B cell (primary cell): Measurements from ENCODE around the gene FASTK. TPM values are rescaled to one million over a fixed set of nuclear protein-coding genes. Genes with fewer than 3 reads are reported as not detected.

Source experiments
- ATAC-seq: fragments of 200-7000 bp; cut with Tn5 transposase; one replicate; pipeline ENCODE4 v1.10.0; 2021; ENCODE audit warnings: low read depth, mild to moderate bottlenecking, moderate number of reproducible peaks, moderate library complexity
- CTCF ChIA-PET: fragments of 350-600 bp; sonication (Branson Sonifier 250); formaldehyde crosslinking; loops from one replicate; lab custom pipeline; 2021; ENCODE audit warnings: antibody characterized with exemption, inconsistent platforms; lab: Charles Lee
- POLR2A ChIA-PET: fragments of 350-600 bp; sonication (Branson Sonifier 250); formaldehyde crosslinking; loops from one replicate; lab custom pipeline; 2021; ENCODE audit warnings: antibody characterized with exemption; lab: Charles Lee
- DNase-seq: peaks from one replicate; pipeline ENCODE4 v3.0.0; 2013
- H2AFZ ChIP-seq: 2 replicates; pipeline ENCODE4 v1.6.1; 2012; ENCODE audit warnings: mild to moderate bottlenecking, low read depth, low read length; ENCODE audit not compliant: insufficient read depth, poor library complexity, severe bottlenecking
- H3K27ac ChIP-seq, 2 donors: 1 replicate in 1 of 2; 2 replicates in 1 of 2; pipeline ENCODE4 v1.5.1; 2012 to 2013; ENCODE audit warnings: low read length in 2 of 2, mild to moderate bottlenecking in 2 of 2, moderate library complexity in 1 of 2
- H3K27me3 ChIP-seq, 4 experiments: fragments of 200-600 bp in 1 of 4; sonication (generic) in 1 of 4; replicated peaks in 1 of 4; 1 replicate in 2 of 4; 2 replicates in 2 of 4; pipeline versions ENCODE4 v1.6.1 to v1.7.0; 2013 to 2016; ENCODE audit warnings: low read length in 3 of 4, mild to moderate bottlenecking in 2 of 4, mixed read lengths in 1 of 4, moderate library complexity in 1 of 4; ENCODE audit not compliant: insufficient read depth in 4 of 4, control insufficient read depth in 3 of 4; ENCODE audit errors: control extremely low read depth in 1 of 4
- H3K36me3 ChIP-seq, 2 experiments: replicated peaks in 1 of 2; 1 replicate in 1 of 2; 2 replicates in 1 of 2; pipeline versions ENCODE4 v1.6.1 to v1.7.1; 2013; ENCODE audit warnings: low read length in 1 of 2; ENCODE audit not compliant: insufficient read depth in 2 of 2, control insufficient read depth in 1 of 2; ENCODE audit errors: control extremely low read depth in 1 of 2, extremely low read depth in 1 of 2
- H3K4me1 ChIP-seq, 2 donors: fragments of 200-600 bp in 1 of 2; sonication (generic) in 1 of 2; 1 replicate in 1 of 2; 2 replicates in 1 of 2; pipeline versions ENCODE4 v1.5.1 to v1.6.1; 2013 to 2017; ENCODE audit warnings: low read length in 2 of 2; ENCODE audit not compliant: control insufficient read depth in 2 of 2, insufficient read depth in 2 of 2
- H3K4me2 ChIP-seq: replicated peaks from 2 replicates; pipeline ENCODE3; 2012; ENCODE audit warnings: mild to moderate bottlenecking, low read depth, low read length; ENCODE audit not compliant: poor library complexity, severe bottlenecking
- H3K4me3 ChIP-seq, 5 experiments: fragments of 200-600 bp in 1 of 5; sonication (generic) in 1 of 5; 1 replicate in 3 of 5; 2 replicates in 2 of 5; pipeline versions ENCODE4 v1.5.1 to v1.7.0; 2011 to 2016; ENCODE audit warnings: low read length in 4 of 5, mild to moderate bottlenecking in 4 of 5, low read depth in 2 of 5, control low read depth in 1 of 5, moderate library complexity in 1 of 5; ENCODE audit not compliant: insufficient read depth in 1 of 5; ENCODE audit errors: control extremely low read depth in 1 of 5, extremely low read depth in 1 of 5
- H3K79me2 ChIP-seq: fragments of 200-600 bp; sonication (generic); one replicate; pipeline ENCODE4 v1.6.0; 2016; ENCODE audit warnings: low read length; ENCODE audit not compliant: control insufficient read depth, insufficient read depth
- H3K9ac ChIP-seq: fragments of 200-600 bp; sonication (generic); 2 replicates; pipeline ENCODE4 v1.6.1; 2017; ENCODE audit warnings: mild to moderate bottlenecking, low read length, moderate library complexity
- H3K9me3 ChIP-seq, 3 donors: one replicate each; pipeline versions ENCODE4 v1.6.1 to v1.7.1; 2013; ENCODE audit warnings: low read length in 2 of 3; ENCODE audit not compliant: control insufficient read depth in 2 of 3, insufficient read depth in 1 of 3; ENCODE audit errors: control extremely low read depth in 1 of 3
- H4K20me1 ChIP-seq: 2 replicates; pipeline ENCODE4 v1.6.0; 2012; ENCODE audit warnings: mild to moderate bottlenecking, low read length; ENCODE audit not compliant: insufficient read depth, control insufficient read depth, poor library complexity, severe bottlenecking
- H3K27ac Mint-ChIP-seq: one replicate; pipeline ENCODE4 v1.8.0; 2021; ENCODE audit warnings: mixed read lengths
- H3K27me3 Mint-ChIP-seq: one replicate; pipeline ENCODE4 v1.8.0; 2021; ENCODE audit warnings: mixed read lengths
- H3K4me1 Mint-ChIP-seq: one replicate; pipeline ENCODE4 v1.8.0; 2021; ENCODE audit warnings: mixed read lengths
- H3K4me3 Mint-ChIP-seq: one replicate; pipeline ENCODE4 v1.8.0; 2021; ENCODE audit warnings: mixed read lengths
- H3K9me3 Mint-ChIP-seq: one replicate; pipeline ENCODE4 v1.8.0; 2022; ENCODE audit warnings: mixed read lengths; ENCODE audit not compliant: insufficient read depth
- EZH2 ChIP-seq: IDR thresholded peaks from 2 replicates; pipeline ENCODE4 v1.6.1; 2012; ENCODE audit warnings: borderline replicate concordance, low read depth, mild to moderate bottlenecking, moderate library complexity, low read length; ENCODE audit not compliant: insufficient read depth, poor library complexity, severe bottlenecking
- WGBS: methylation state at CpG from one replicate; pipeline ENCODE4 v1.1.5; 2013; ENCODE audit warnings: missing lambda C conversion rate; ENCODE audit not compliant: insufficient coverage; 5-methylcytosine and 5-hydroxymethylcytosine counted together
- intact Hi-C: fragments of 100-400 bp; cut with micrococcal nuclease; formaldehyde crosslinking; loops from one replicate; pipeline ENCODE4 v1.10.0; 2022
- polyA plus RNA-seq: library from polyadenylated mRNA; depleted of rRNA; stranded (reverse); fragments of >200 nt; gene quantifications from 2 replicates; pipeline ENCODE4 v1.2.3, GENCODE V29; 2012
- total RNA-seq, 2 donors: library from RNA; stranded (reverse); fragments of 120-200 nt in 1 of 2; gene quantifications; 1 replicate in 1 of 2; 2 replicates in 1 of 2; pipeline versions ENCODE4 v1.2.3 to v1.2.4, GENCODE V29; 2013 to 2022
- TF ChIP-seq, protein P1 (sequence below): fragments of 200-600 bp; IDR thresholded peaks from one replicate; pipeline ENCODE4 v1.8.0; 2022; ENCODE audit warnings: antibody characterized with exemption, mild to moderate bottlenecking

Gene FASTK
- total and polyA plus RNA-seq, 2 donors (not counting 1 experiment from before 2014, with no cell fraction given) = 120 to 258 TPM

GRCh38 chr7:151053751-151054150 is 26.9 kb downstream of the FASTK start:
- Histone ChIP-seq H3K4me2 (no peak overlapping the region), H4K20me1 (no peaks in the 10 kb centered on the region), H3K9ac (no peak overlapping the region), H2AFZ (no peak overlapping the region), H3K36me3 (no peaks in the 10 kb centered on the region), H3K4me1 (peaks cover 13 to 18% of the 10 kb centered on the region in 2 donors), H3K27me3 (peaks cover 0 to 13% (median 3%) of the 10 kb centered on the region in 4 experiments), H3K27ac (no peak overlapping the region), H3K4me3 (no peak overlapping the region), H3K9me3 (no peaks in the 10 kb centered on the region), H3K79me2 (peaks cover 6% of the 10 kb centered on the region)
- TF ChIP-seq, protein P1, sequence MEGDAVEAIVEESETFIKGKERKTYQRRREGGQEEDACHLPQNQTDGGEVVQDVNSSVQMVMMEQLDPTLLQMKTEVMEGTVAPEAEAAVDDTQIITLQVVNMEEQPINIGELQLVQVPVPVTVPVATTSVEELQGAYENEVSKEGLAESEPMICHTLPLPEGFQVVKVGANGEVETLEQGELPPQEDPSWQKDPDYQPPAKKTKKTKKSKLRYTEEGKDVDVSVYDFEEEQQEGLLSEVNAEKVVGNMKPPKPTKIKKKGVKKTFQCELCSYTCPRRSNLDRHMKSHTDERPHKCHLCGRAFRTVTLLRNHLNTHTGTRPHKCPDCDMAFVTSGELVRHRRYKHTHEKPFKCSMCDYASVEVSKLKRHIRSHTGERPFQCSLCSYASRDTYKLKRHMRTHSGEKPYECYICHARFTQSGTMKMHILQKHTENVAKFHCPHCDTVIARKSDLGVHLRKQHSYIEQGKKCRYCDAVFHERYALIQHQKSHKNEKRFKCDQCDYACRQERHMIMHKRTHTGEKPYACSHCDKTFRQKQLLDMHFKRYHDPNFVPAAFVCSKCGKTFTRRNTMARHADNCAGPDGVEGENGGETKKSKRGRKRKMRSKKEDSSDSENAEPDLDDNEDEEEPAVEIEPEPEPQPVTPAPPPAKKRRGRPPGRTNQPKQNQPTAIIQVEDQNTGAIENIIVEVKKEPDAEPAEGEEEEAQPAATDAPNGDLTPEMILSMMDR = no peak
- no peak for TF ChIP-seq EZH2
- intact Hi-C loops = no loop called here
- CTCF ChIA-PET = no interaction called here
- Mint-ChIP-seq H3K27ac (no peak overlapping the region), H3K9me3 (no peaks in the 10 kb centered on the region), H3K27me3 (peaks cover 6% of the 10 kb centered on the region), H3K4me1 (peaks cover 19% of the 10 kb centered on the region), H3K4me3 (no peak overlapping the region)
- WGBS = 95% methylated on average over 6 of the region's 8 CpGs
- POLR2A ChIA-PET = no interaction called here
- ATAC-seq (no peak), DNase-seq (no peak)

DNA sequence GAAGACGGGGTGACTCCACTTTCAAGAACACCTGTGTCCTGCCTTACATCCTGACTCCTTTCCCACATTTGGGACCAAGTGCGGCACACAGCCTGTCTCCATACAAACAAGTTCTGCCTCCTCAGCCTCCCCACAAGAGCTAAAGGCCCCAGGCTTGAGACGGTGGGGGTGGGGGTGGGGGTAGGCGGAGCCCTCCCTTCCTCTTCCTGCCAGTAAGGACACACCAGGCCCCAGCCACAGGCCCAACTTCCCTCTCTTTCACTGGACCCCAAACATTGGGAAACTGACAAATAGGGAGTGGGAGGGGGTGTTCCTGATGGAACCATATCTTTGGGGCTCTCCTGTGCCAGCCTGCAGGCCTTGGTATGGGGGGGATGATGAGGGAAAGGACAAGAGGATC is 27.5 kb downstream of the FASTK start:
- POLR2A ChIA-PET = interaction anchor here (0.6 kb wide), 1 partner anchor 22 kb away, joined by 3 read pairs; no protein-coding TSS in a partner anchor
- ATAC-seq = no peak
- no peaks in the 10 kb centered on the region for H4K20me1 ChIP-seq
- no peak overlapping the region for H3K27ac ChIP-seq
- H3K9me3 ChIP-seq = no peaks in the 10 kb centered on the region
- no peak overlapping the region for H3K4me3 ChIP-seq
- intact Hi-C loops = no loop called here
- H3K36me3 ChIP-seq = no peaks in the 10 kb centered on the region
- no peak overlapping the region for H3K4me2 ChIP-seq
- H3K4me3 Mint-ChIP-seq = no peak overlapping the region
- no peak for DNase-seq
- H3K79me2 ChIP-seq = peaks cover 6% of the 10 kb centered on the region
- H3K9me3 Mint-ChIP-seq = no peaks in the 10 kb centered on the region
- TF ChIP-seq, protein P1 = no peak
- no peak for TF ChIP-seq EZH2
- no peak overlapping the region for H3K9ac ChIP-seq
- CTCF ChIA-PET = interaction anchor here (0.8 to 1.3 kb wide), 2 partner anchors 25 to 32 kb away, joined by 3 read pairs; partner anchors contain the start of gene ABCB8
- peaks cover 16% of the 10 kb centered on the region for H3K4me1 Mint-ChIP-seq
- H3K27me3 ChIP-seq = peaks cover 0 to 13% (median 3%) of the 10 kb centered on the region in 4 experiments
- WGBS = 100% methylated on average over 1 of the region's 4 CpGs
- no peak overlapping the region for H2AFZ ChIP-seq
- H3K27me3 Mint-ChIP-seq = peaks cover 6% of the 10 kb centered on the region
- no peak overlapping the region for H3K27ac Mint-ChIP-seq
- peaks cover 10 to 11% of the 10 kb centered on the region in 2 donors for H3K4me1 ChIP-seq
